ENCODE results near the gene KLHL3.

DNA sequence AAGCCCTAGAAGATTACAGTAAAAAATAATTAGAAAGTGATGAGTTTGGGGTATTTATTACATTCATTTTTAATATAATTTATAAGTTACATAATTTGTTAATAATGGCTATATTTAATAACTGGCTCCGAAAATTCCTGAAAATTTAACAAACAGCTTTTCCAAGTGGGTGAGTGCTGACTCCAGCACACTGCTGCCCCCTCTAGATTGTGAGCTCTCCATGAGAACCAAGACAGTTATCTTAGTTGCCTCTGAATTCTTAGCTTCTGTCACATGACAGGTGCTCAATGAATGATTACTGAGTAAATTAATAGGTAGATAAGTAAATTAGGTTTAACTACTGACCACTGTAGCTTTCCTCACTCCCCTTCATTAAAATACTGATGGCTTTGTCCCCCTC is 7.8 kb downstream of the KLHL3 start:
- TF ChIP-seq, protein P1, sequence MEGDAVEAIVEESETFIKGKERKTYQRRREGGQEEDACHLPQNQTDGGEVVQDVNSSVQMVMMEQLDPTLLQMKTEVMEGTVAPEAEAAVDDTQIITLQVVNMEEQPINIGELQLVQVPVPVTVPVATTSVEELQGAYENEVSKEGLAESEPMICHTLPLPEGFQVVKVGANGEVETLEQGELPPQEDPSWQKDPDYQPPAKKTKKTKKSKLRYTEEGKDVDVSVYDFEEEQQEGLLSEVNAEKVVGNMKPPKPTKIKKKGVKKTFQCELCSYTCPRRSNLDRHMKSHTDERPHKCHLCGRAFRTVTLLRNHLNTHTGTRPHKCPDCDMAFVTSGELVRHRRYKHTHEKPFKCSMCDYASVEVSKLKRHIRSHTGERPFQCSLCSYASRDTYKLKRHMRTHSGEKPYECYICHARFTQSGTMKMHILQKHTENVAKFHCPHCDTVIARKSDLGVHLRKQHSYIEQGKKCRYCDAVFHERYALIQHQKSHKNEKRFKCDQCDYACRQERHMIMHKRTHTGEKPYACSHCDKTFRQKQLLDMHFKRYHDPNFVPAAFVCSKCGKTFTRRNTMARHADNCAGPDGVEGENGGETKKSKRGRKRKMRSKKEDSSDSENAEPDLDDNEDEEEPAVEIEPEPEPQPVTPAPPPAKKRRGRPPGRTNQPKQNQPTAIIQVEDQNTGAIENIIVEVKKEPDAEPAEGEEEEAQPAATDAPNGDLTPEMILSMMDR (IDR thresholded peaks at IDR 0.05), result no peak
- no peak for TF ChIP-seq POLR2AphosphoS5 (IDR thresholded peaks at IDR 0.05)

Data from suprapubic skin (tissue), 3 donors.